HG03457 (cell line): ENCODE data around the gene TRIM38.
A peak's percentile ranks its signal among the peaks of the same experiment; 100 is the strongest.
"Not testable (repeated sequence)": the region's sequence is repeated elsewhere in the genome, so short reads cannot be mapped to it uniquely, and the experiment has no call there.

Experiments
- ATAC-seq: cut with Tn5 transposase; IDR thresholded peaks from one replicate; pipeline ENCODE4 v1.9.1; 2021; ENCODE audit warnings: moderate number of reproducible peaks; ENCODE audit not compliant: unreplicated experiment

The TRIM38 gene

GRCh38 chr6:25968769-25969168 is 6.2 kb downstream of the TRIM38 start:
- no peak for ATAC-seq

DNA sequence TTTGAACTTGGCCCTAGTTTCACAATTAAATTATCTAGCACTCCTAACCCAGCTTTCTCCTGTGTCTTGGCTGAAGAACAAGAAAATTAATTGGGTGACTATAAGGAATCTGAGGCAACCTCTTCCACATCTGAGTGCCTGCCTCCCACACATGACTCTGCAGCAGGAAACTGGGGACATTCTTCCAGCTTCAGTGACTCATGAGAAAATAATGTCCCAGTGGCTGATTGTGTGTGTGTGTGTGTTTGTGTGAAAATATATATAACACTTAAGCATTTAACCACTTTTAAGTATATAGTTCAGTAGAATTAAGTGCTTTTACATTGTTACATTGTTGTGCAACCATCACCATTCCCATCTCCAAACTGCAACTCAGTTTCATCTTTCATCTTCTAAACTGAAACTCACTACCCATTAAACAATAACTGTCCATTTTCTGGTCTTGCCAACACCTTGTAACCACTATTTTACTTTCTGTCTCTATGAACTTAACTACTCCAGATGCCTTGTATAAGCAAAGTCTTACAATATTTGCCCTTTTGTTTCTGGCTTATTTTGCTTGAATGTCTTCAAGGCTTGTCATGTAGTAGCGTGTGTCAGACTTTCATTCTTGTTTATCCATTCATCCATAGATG is 8.7 kb downstream of the TRIM38 start:
- no peak for ATAC-seq

GRCh38 chr6:25972128-25972527 is 9.5 kb downstream of the TRIM38 start:
- ATAC-seq, result no peak

DNA sequence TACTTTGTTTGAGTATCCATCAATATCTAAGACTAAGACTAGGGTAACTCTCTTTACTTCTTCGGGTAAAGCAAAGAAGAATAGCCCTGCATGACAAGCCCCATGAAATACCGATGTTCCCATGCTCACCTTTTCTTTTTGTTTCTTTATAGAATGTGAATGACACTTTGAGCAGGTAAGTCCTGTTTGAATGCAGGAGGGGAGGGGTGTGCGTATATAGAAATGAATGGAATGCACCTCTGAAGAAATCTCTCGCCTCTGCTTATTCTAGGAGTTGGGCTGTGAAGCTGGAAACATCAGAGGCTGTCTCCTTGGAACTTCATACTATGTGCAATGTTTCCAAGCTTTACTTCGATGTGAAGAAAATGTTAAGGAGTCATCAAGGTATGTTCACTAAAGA is 10.3 kb downstream of the TRIM38 start:
- no peak for ATAC-seq

- no peak for ATAC-seq
These were observed 11.4 kb downstream of the TRIM38 start for GRCh38 chr6:25973923-25974555.

DNA sequence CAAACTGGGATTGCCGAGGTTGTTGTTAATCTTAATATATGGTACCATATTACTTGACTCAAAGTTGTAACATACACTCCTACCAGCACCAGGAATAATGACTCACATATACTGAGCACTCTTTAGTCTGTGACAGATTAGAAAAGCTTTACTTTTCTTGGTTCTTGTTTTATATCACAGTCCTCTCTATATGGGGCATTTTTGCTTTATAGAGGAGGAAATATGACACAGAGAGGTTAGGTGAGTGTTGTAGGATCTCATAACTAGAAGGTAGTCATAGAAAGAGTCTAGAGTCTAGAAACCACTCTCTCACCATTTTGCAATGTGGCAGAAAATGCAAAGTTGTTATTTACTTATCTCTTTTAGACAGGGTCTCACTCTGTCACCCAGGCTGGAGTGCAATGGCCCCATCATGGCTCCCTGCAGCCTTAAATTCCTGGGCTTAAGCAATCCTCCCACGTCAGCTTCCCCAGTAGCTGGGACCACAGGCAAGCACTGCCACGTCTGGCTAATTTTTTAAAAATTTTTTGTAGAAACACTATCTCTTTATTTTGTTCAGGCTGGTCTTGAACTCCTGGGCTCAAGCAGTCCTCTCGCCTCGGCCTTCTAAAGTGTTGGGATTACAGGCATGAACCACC is 13.4 kb downstream of the TRIM38 start:
- ATAC-seq, result no peak

- no peak for ATAC-seq
These were observed 18.3 kb downstream of the TRIM38 start for GRCh38 chr6:25980935-25981334.

DNA sequence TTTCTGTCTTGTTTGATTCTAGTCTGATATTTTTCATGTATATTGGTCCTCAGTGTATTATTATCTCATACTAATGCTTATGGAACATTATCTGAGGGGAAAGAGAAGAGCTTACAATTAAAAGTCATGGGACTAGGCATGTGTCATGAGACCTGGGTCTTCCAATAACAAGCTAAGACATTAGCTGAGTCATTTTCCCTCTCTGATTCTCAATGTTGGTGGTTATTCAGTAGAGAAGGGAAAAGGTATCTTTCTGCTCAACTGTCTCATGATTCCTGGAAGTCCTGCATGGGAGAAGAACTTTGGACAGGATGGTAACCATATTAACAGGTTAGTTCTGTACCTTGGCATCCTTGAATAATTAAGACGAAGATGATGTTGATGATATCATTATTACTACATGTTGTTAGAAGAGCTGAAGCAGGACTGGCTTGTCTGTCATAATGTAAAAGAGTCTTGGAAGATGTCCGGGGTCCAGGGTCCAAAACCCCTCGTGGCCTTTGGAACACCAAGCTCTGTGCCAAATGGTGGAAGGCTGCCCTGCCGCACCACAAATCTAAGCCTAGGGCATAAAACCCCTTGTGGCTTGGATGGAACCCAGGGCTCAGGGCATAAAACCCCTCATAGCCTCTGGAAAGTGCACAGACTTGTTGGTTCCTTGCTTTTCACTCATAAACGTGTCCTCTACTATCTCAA is 19.1 kb downstream of the TRIM38 start:
- ATAC-seq, result no peak

GRCh38 chr6:25984265-25984664 is 21.7 kb downstream of the TRIM38 start:
- ATAC-seq, result no peak

DNA sequence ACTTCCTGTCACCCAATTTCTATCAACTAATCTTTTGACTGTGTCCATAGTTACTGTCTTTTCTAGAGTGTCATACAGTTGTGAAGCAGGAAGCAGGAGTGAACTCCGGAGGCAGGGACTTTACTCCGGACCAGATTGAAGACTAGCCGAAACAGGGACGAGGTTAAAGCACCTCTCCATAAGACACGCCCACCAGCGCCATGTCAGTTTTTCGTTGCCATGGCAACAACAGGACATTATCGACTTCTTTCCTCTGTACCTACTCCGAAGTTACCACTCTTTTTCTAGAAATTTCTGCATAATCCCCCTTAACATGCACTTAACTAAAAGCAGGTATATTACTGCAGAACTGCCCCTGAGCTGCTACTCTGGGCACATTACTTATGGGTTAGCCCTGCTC is 25.2 kb downstream of the TRIM38 start:
- ATAC-seq, result no peak

DNA sequence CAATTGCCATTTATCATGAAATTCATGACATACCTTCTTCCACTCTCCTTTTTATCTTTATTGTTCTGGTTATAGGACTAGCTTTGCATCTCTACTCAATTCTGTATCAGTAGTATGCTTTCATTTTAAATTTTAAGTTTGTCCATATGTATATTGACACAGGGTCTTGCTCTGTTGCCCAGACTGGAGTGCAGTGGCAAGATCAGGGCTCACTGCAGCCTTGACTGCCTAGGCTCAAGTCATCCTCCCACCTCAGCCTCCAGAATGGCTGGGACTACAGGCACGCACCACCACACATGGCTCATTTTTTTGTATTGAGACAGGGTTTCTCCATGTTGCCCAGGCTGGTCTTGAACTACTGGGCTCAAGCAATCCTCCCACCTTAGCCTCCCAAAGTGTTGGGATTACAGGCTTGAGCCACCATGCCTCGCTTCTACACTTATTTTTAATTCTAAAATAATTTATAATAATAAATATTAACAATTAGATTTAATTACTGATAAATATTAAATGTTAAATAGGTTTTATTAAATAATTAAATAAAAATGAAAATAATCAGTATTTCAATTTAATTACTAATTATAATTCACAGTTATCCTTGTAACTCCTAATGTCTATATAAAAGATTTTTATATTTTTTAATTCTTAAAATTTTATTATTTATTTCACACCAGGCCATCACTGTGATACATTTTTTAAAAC is 27.7 kb downstream of the TRIM38 start:
- no peak for ATAC-seq

GRCh38 chr6:25991785-25992412 is 29.3 kb downstream of the TRIM38 start:
- peak; percentile 35 for ATAC-seq

GRCh38 chr6:25992413-25993340 is 30.1 kb downstream of the TRIM38 start:
- peak; percentile 87 for ATAC-seq

GRCh38 chr6:25993341-25993684 is 30.7 kb downstream of the TRIM38 start:
- not testable (repeated sequence) for ATAC-seq

GRCh38 chr6:25995507-25995906 is 32.9 kb downstream of the TRIM38 start:
- ATAC-seq, result no peak

- no peak for ATAC-seq
These were observed 35.3 kb downstream of the TRIM38 start for GRCh38 chr6:25997921-25998320.

GRCh38 chr6:25998379-25998778 is 35.8 kb downstream of the TRIM38 start:
- ATAC-seq, result no peak

DNA sequence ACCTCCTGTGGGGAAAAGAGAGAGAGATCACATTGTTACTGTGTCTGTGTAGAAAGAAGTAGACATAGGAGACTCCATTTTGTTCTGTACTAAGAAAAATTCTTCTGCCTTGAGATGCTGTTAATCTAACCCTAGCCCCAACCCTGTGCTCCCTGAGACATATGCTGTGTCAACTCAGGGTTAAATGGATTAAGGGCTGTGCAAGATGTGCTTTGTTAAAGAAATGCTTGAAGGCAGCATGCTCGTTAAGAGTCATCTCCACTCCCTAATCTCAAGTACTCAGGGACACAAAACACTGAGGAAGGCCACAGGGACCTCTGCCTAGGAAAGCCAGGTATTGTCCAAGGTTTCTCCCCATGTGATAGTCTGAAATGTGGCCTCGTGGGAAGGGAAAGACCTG is 36.6 kb downstream of the TRIM38 start:
- ATAC-seq, result not testable (repeated sequence)

- no peak for ATAC-seq
These were observed 38.0 kb downstream of the TRIM38 start for GRCh38 chr6:26000366-26001144.
